ENCODE measurements around the gene TMEM44. TPM values are rescaled to one million over a fixed set of nuclear protein-coding genes. Genes with fewer than 3 reads are reported as not detected.
"Not testable (repeated sequence)": the region's sequence is repeated elsewhere in the genome, so short reads cannot be mapped to it uniquely, and the experiment has no call there.

Gene TMEM44
- total RNA-seq, 2 donors from 2014 or later, result 11.9 to 19.6 TPM

- H3K4me3 Mint-ChIP-seq; H3K27me3 Mint-ChIP-seq (ENCODE audit: low read depth); ATAC-seq (replicated peaks in 1 of 2); H3K27ac Mint-ChIP-seq; H3K36me3 Mint-ChIP-seq (ENCODE audit: insufficient read depth in 2 of 2); DNase-seq; H3K9me3 Mint-ChIP-seq: not testable (repeated sequence)
- H3K4me1 Mint-ChIP-seq (ENCODE audit: low read depth), result peaks cover 11% of the 10 kb centered on the region
Measured at GRCh38 chr3:194545538-194545937, 87.7 kb downstream of the TMEM44 start.

- ATAC-seq (replicated peaks in 1 of 2) (no peak), DNase-seq (no peak)
- Mint-ChIP-seq H3K27ac (no peak overlapping the region), H3K4me3 (no peak overlapping the region), H3K36me3 (ENCODE audit: insufficient read depth in 2 of 2) (peaks cover 0 to 2% of the 10 kb centered on the region in 2 donors), H3K9me3 (no peaks in the 10 kb centered on the region), H3K27me3 (ENCODE audit: low read depth) (no peaks in the 10 kb centered on the region), H3K4me1 (ENCODE audit: low read depth) (peaks cover 14% of the 10 kb centered on the region)
Measured at GRCh38 chr3:194543550-194543949, 89.7 kb downstream of the TMEM44 start.

GRCh38 chr3:194541483-194541882 lies 91.7 kb downstream of the TMEM44 start:
- DNase-seq, result peak in 1 of 2 donors; percentile 28
- peak overlapping the region; percentile 70 for H3K27ac Mint-ChIP-seq
- peak; percentile 59 to 80 for ATAC-seq (replicated peaks in 1 of 2)
- H3K36me3 Mint-ChIP-seq (ENCODE audit: insufficient read depth in 2 of 2), result no peaks in the 10 kb centered on the region
- H3K9me3 Mint-ChIP-seq, result no peaks in the 10 kb centered on the region
- H3K4me3 Mint-ChIP-seq, result no peak overlapping the region
- peaks cover 14% of the 10 kb centered on the region for H3K4me1 Mint-ChIP-seq (ENCODE audit: low read depth)
- no peaks in the 10 kb centered on the region for H3K27me3 Mint-ChIP-seq (ENCODE audit: low read depth)

- no peaks in the 10 kb centered on the region for H3K27me3 Mint-ChIP-seq (ENCODE audit: low read depth)
- peak overlapping the region; percentile 58 for H3K27ac Mint-ChIP-seq
- no peaks in the 10 kb centered on the region for H3K9me3 Mint-ChIP-seq
- peaks cover 14% of the 10 kb centered on the region for H3K4me1 Mint-ChIP-seq (ENCODE audit: low read depth)
- ATAC-seq (replicated peaks in 1 of 2) (no peak), DNase-seq (no peak)
- H3K4me3 Mint-ChIP-seq, result no peak overlapping the region
- peaks cover 0 to 4% of the 10 kb centered on the region in 2 donors for H3K36me3 Mint-ChIP-seq (ENCODE audit: insufficient read depth in 2 of 2)
Measured at GRCh38 chr3:194540274-194540905, 92.8 kb downstream of the TMEM44 start.

GRCh38 chr3:194539498-194539897 lies 93.7 kb downstream of the TMEM44 start:
- no peak overlapping the region for H3K27ac Mint-ChIP-seq
- H3K27me3 Mint-ChIP-seq (ENCODE audit: low read depth), result no peaks in the 10 kb centered on the region
- no peak overlapping the region for H3K4me3 Mint-ChIP-seq
- H3K36me3 Mint-ChIP-seq (ENCODE audit: insufficient read depth in 2 of 2), result peaks cover 0 to 6% of the 10 kb centered on the region in 2 donors
- no peak for DNase-seq
- H3K9me3 Mint-ChIP-seq, result no peaks in the 10 kb centered on the region
- no peak for ATAC-seq (replicated peaks in 1 of 2)
- H3K4me1 Mint-ChIP-seq (ENCODE audit: low read depth), result peaks cover 14% of the 10 kb centered on the region

- DNase-seq, result no peak
- H3K27ac Mint-ChIP-seq, result no peak overlapping the region
Measured at GRCh38 chr3:194537732-194538247, 95.4 kb downstream of the TMEM44 start.

More at GRCh38 chr3:194537732-194538247, 95.4 kb downstream of the TMEM44 start:
- Mint-ChIP-seq H3K9me3 (peaks cover 0 to 2% of the 10 kb centered on the region in 2 donors), H3K4me1 (ENCODE audit: low read depth) (peaks cover 14% of the 10 kb centered on the region), H3K36me3 (ENCODE audit: insufficient read depth in 2 of 2) (peaks cover 3 to 11% of the 10 kb centered on the region in 2 donors), H3K4me3 (no peak overlapping the region), H3K27me3 (ENCODE audit: low read depth) (no peaks in the 10 kb centered on the region)
- no peak for ATAC-seq (replicated peaks in 1 of 2)

Other genes with a start within 250 kb of the TMEM44 start
- 1 to 10 TPM; 1.6 to 1.9 TPM for gene GP5, start 234.2 kb downstream of the TMEM44 start, total RNA-seq
- gene ATP13A3, start 146.4 kb downstream of the TMEM44 start, total RNA-seq, result 100 to 1,000 TPM in 1 of 2 donors, 10 to 100 TPM in 1; 97.7 to 121 TPM
- 10 to 100 TPM; 38.3 to 43.4 TPM for gene LSG1, start 38.8 kb upstream of the TMEM44 start, total RNA-seq
- 10 to 100 TPM in 1 of 2 donors, 1 to 10 TPM in 1; 5.4 to 13.4 TPM for gene FAM43A, start 52.5 kb upstream of the TMEM44 start, total RNA-seq

Data from activated T-cell treated with anti-CD3 and anti-CD28 coated beads, Interleukin-2, amount 50 U/mL, for 72 hours (primary cell).